Measurements from ENCODE around the gene RAB7A.

DNA sequence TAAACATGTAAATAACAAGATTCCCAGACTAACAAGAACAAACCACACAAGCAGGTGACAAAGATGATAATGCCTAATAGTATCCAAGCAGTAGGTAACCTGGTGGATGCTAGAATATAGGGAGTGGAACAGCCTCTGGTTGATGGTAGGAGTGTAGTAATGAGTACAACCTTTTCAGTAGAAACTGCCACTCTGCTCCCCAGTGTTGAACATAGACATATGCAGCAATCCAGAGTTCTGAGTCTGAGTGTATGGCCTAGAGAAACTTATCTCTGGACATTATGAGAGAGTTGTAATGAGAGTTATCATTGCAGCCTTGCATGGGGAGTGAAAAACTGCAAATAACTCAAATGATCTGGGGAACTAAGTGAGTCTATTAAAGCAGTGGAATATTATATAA lies 77.3 kb downstream of the RAB7A start:
- TF ChIP-seq, protein P1, sequence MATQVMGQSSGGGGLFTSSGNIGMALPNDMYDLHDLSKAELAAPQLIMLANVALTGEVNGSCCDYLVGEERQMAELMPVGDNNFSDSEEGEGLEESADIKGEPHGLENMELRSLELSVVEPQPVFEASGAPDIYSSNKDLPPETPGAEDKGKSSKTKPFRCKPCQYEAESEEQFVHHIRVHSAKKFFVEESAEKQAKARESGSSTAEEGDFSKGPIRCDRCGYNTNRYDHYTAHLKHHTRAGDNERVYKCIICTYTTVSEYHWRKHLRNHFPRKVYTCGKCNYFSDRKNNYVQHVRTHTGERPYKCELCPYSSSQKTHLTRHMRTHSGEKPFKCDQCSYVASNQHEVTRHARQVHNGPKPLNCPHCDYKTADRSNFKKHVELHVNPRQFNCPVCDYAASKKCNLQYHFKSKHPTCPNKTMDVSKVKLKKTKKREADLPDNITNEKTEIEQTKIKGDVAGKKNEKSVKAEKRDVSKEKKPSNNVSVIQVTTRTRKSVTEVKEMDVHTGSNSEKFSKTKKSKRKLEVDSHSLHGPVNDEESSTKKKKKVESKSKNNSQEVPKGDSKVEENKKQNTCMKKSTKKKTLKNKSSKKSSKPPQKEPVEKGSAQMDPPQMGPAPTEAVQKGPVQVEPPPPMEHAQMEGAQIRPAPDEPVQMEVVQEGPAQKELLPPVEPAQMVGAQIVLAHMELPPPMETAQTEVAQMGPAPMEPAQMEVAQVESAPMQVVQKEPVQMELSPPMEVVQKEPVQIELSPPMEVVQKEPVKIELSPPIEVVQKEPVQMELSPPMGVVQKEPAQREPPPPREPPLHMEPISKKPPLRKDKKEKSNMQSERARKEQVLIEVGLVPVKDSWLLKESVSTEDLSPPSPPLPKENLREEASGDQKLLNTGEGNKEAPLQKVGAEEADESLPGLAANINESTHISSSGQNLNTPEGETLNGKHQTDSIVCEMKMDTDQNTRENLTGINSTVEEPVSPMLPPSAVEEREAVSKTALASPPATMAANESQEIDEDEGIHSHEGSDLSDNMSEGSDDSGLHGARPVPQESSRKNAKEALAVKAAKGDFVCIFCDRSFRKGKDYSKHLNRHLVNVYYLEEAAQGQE (IDR thresholded peaks at IDR 0.05), result no peak
- TF ChIP-seq, protein P2, sequence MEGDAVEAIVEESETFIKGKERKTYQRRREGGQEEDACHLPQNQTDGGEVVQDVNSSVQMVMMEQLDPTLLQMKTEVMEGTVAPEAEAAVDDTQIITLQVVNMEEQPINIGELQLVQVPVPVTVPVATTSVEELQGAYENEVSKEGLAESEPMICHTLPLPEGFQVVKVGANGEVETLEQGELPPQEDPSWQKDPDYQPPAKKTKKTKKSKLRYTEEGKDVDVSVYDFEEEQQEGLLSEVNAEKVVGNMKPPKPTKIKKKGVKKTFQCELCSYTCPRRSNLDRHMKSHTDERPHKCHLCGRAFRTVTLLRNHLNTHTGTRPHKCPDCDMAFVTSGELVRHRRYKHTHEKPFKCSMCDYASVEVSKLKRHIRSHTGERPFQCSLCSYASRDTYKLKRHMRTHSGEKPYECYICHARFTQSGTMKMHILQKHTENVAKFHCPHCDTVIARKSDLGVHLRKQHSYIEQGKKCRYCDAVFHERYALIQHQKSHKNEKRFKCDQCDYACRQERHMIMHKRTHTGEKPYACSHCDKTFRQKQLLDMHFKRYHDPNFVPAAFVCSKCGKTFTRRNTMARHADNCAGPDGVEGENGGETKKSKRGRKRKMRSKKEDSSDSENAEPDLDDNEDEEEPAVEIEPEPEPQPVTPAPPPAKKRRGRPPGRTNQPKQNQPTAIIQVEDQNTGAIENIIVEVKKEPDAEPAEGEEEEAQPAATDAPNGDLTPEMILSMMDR (IDR thresholded peaks at IDR 0.05), result no peak
- TF ChIP-seq RCOR1 (IDR thresholded peaks at IDR 0.05; ENCODE audit: low read depth, low read length) (no peak), HDAC2 (IDR thresholded peaks at IDR 0.05) (no peak), MAZ (IDR thresholded peaks at IDR 0.05; ENCODE audit: borderline replicate concordance, low read depth, low read length) (no peak), MAFK (IDR thresholded peaks at IDR 0.05; ENCODE audit: partially characterized antibody) (no peak), RAD21 (conservative IDR thresholded peaks at IDR 0.05 in 1 of 2, IDR thresholded peaks at IDR 0.05 in 1 of 2) (no peak)
